Peyer's patch (tissue), 4 donors: ENCODE measurements around the gene CCDC201.
"Not testable (repeated sequence)": the region's sequence is repeated elsewhere in the genome, so short reads cannot be mapped to it uniquely, and the experiment has no call there.

Source experiments
- POLR2A ChIP-seq, 2 donors: fragments of 450-650 bp; IDR thresholded peaks; one replicate each; pipeline ENCODE4 v1.5.1; 2017; ENCODE audit warnings: antibody characterized with exemption in 2 of 2, mild to moderate bottlenecking in 2 of 2, moderate library complexity in 2 of 2
- TF ChIP-seq, protein P1 (sequence below), 6 experiments: fragments of 450-650 bp in 4 of 6; fragments of 200-600 bp in 2 of 6; sonication (generic) in 1 of 6; IDR thresholded peaks; one replicate each; pipeline ENCODE4 v1.5.1; 2017 to 2019; ENCODE audit warnings: antibody characterized with exemption in 6 of 6, mild to moderate bottlenecking in 3 of 6, moderate library complexity in 1 of 6

DNA sequence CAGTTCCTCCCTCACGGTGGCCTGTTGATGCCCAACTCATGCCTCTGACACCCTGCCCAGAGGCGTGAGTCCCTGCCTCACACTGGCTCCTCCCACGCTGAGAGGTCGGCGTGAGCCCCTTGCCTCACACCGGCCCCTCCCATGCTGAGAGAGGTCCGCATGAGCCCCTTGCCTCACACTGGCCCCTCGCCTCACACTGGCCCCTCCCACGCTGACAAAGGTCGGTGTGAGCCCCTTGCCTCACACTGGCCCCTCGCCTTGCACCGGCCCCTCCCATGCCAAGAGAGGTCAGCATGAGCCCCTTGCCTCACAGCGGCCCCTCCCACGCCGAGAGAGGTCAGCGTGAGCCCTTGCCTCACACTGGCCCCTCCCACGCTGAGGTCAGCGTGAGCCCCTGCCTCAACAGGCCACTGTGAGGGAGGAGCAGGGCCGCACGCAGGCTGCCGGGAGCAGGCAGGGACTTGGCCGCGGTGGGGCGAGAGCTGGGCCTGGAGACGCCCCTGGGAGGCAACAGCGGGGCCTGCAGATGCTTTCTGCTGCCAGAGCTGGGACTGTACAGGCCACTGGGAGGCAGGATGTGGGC, 61.1 kb downstream of the CCDC201 start:
- TF ChIP-seq, protein P1, sequence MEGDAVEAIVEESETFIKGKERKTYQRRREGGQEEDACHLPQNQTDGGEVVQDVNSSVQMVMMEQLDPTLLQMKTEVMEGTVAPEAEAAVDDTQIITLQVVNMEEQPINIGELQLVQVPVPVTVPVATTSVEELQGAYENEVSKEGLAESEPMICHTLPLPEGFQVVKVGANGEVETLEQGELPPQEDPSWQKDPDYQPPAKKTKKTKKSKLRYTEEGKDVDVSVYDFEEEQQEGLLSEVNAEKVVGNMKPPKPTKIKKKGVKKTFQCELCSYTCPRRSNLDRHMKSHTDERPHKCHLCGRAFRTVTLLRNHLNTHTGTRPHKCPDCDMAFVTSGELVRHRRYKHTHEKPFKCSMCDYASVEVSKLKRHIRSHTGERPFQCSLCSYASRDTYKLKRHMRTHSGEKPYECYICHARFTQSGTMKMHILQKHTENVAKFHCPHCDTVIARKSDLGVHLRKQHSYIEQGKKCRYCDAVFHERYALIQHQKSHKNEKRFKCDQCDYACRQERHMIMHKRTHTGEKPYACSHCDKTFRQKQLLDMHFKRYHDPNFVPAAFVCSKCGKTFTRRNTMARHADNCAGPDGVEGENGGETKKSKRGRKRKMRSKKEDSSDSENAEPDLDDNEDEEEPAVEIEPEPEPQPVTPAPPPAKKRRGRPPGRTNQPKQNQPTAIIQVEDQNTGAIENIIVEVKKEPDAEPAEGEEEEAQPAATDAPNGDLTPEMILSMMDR (IDR thresholded peaks at IDR 0.05): not testable (repeated sequence)
- not testable (repeated sequence) for TF ChIP-seq POLR2A (IDR thresholded peaks at IDR 0.05)
